NK-92 (cell line): ENCODE data around the gene SSBP4.

Source experiments
- DNase-seq: peaks from one replicate; lab custom pipeline; 2025; ENCODE audit not compliant: unreplicated experiment; lab: John Stamatoyannopoulos, UW

Gene SSBP4

GRCh38 chr19:18419699-18420460, 682 bp downstream of the SSBP4 start:
- DNase-seq: no peak

- no peak for DNase-seq
These were observed 1.7 kb downstream of the SSBP4 start for GRCh38 chr19:18420930-18421329.

DNA sequence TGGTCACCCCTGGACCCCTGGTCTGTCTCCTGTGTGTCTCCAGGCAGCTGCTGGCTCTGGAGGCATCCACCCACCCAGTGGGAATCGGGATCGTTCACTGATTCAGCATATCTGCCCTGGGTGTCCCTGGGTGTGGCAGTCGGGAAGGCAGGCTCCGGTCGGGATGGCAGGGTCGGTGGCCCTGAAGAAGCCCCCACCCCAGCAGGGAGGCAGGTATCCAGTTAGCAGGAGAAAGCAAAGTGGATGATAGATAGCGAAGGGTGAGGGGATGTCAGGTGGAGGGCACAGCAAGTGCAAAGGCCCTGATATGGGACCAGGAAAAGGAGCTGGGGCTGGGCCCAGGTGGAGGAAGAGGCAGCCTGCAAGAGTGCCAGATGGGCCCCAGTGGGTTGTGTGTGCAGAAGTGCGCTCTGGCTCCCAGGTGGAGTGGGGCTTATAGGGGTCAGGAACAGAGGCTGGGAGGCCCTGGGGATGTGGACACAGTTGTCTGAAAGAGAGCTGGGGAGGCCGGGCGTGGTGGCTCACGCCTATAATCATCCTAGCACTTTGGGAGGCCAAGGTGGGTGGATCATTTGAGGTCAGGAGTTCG, 2.3 kb downstream of the SSBP4 start:
- no peak for DNase-seq

DNA sequence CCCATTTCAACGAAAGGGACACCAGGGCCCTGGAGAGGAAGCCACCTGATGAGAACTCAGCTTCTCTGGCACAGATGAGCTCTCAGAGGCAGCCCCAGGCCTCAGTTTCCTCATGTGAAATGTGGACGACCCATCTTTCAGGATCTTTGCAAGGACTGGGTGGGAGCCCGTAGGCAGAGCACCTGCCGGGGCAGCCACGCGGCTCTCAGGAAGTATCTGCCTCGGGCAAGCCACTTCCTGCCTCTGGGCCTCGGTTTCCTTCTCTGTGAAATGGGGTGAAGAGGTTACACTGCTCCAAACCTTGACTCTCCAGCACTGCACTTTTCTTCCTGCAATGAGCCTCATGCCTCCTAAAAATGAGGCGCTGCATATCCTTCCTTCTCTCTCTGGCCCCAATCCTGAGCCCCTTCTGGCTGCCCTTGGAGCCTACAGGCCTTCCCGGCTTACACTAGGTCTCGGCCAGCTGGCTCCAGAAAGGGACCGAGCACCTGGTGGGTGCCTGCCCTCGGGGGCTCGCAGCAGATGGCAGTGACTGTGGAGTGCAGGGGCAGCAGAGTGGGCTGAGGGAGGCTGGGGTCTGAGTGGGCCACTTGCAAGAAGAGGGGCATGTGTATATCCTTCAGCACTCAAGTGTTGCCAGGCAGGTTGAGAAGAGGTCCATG, 3.5 kb downstream of the SSBP4 start:
- no peak for DNase-seq

GRCh38 chr19:18423258-18424020, 4.2 kb downstream of the SSBP4 start:
- no peak for DNase-seq

GRCh38 chr19:18424122-18424889, 5.1 kb downstream of the SSBP4 start:
- DNase-seq: no peak

DNA sequence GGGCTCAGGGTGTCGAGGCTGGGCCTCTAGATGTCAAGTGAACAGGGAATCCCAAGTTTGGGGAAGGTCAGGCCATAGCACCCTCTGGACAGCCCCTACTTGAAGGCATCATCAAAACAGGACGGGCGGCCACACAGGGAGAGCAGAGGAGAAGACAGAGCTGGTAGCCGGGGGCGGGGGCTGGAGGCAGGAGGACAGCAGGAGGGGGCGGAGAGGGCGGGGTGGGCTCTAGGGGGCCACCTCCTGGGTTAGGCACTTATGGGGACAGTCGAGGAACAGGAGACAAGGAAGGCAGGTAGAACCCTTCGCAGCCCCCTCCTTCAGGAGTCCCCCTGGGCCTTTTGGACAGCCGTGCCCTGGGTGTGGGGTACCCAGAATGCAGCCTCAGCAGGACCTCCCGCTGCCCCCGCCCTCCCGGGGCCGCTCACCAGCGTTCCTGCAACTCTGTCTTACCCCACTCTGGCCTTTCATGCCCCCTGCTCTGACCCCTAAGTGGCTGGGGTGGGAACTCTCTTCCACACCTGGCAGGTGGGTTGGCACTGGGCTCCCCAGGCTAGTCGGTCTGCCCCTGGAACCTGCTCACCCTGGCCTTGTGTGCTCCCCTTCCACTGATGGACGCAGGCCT, 5.8 kb downstream of the SSBP4 start:
- DNase-seq: no peak

- DNase-seq: no peak
These were observed 6.6 kb downstream of the SSBP4 start for GRCh38 chr19:18425515-18426415.

DNA sequence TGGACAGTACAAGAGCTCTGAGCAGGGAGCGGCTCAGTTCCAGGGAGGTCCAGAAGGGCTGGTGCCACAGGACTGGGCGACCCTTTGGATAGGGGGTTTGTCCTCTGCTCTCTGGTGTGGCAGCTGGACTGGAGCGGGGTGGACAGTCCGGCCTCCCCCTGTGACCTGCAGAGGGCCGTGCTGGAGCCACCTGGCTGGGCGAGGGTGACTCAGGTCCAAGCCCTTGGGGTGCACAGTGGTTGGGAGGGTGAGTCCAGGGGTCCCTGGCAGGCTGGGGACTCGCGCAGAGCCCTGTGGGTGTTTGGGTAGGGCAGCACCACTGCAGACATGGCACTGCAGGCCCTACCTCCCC, 7.2 kb downstream of the SSBP4 start:
- no peak for DNase-seq

DNA sequence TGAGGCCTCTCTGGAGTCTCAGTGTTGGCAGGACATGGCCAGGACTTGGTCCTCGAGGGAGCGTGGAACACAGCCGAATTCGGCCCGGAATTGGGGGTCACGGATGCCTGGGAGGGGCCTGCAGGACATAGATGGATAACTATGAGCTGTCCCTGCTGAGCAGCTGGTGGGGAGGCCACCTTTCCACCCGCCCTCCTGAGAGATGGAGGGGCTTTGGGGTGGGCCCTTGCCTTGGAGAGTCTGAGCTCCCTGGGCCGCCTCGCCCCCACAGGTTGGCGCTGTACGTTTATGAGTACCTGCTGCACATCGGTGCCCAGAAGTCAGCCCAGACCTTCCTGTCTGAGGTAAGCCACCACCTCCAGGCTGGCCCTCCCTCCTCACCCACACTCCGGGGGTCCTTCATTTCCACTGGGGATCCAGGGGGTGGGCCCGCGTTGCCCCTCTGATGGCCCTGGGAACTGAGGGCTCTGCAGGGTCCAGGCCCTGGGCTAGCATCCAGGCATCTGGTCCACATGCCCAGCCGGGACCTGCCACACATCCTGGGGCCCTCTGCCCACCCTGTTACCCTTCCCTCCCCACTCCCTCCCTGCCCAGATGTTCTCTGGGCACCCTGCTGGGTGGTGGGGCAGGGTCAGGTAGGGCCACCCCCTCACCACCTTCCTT, 8.0 kb downstream of the SSBP4 start:
- no peak for DNase-seq

DNA sequence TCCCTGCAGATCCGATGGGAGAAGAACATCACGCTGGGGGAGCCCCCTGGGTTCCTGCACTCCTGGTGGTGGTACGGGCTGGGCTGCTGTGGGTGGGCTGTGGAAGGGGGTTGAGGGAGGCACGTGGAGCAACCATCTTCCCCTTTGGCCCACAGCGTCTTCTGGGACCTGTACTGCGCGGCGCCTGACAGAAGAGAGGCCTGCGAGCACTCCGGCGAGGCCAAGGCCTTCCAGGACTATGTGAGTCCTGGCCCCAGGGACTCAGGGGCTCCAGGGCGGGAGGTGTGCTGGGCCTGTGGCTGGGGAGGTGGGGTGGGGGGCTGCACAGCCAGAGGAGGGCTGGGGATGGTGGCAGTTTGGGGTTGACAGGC, 8.5 kb downstream of the SSBP4 start:
- no peak for DNase-seq

DNA sequence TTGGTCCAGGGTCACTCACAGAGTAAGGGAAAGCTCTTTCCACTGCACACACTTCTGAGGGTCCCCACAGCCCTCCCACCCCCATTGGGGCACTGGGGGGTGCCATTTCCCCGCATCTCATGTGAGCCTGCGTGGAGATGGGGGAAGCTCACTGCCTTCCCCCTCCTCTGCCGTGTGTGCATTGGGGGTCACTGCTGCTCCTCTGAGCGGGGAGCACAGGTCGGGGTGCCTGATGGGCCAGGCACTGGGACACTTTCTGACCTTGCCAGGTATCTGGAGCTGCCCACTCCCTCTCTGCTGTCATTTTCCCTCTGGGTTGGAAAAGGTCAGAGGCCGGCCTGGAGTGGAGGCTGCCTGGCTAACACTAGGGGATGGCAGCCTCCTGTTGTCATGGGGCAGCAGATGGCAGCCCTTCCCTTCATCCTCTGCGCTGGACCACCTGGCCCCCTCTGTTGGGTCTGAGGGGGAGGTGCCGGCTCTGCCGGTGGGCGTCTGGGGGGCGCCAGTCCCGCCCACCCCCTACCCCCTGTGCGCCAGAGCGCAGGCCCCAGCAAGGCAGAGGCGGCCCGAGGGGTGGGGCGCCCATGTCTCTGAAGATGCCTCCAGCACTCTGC, 9.1 kb downstream of the SSBP4 start:
- DNase-seq: no peak

DNA sequence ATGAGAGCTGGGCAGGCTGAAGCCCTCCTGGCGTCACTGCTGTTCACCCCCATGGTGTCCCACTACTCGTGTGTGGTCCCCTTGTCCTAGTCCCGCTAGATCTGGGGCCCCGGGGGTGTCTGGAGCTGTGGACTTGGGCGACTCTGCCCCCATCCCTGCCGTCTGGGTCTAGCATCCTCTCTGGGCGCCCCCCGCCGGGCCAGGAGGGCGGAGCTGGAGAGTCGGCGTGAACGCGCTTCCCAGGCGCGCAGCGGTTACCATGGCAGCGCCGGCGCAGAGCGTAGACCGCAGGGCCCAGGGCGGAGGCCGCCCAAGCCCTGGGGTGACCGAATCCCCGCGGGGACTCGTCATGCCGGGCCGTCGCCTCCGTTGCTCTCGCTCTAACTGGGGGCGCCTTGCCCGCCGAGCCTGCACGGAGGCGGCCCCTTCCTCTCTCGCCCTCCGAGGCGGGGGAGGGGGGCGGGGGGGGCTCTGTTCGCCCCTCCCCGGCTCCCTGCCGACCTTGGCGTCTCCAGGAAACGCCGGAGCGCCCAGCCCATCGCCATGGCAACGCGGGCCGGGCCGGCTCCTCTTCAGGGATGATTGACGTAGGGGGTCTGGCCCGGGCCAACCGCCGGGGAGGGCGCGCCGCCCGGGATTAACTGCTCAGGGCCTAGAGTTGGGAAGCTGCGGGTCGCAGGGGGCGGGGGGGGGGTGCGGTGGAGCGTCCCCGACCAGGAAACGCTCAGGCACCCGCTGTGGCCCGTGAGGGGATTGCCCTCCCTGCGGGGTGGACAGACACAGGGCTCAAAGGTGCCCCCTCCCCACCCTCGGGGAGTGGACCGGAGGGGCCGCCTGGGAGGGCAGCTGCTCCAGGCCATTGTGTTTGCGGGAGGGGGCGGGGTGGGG, 9.8 kb downstream of the SSBP4 start:
- no peak for DNase-seq

GRCh38 chr19:18429717-18430416, 10.7 kb downstream of the SSBP4 start:
- DNase-seq: no peak

DNA sequence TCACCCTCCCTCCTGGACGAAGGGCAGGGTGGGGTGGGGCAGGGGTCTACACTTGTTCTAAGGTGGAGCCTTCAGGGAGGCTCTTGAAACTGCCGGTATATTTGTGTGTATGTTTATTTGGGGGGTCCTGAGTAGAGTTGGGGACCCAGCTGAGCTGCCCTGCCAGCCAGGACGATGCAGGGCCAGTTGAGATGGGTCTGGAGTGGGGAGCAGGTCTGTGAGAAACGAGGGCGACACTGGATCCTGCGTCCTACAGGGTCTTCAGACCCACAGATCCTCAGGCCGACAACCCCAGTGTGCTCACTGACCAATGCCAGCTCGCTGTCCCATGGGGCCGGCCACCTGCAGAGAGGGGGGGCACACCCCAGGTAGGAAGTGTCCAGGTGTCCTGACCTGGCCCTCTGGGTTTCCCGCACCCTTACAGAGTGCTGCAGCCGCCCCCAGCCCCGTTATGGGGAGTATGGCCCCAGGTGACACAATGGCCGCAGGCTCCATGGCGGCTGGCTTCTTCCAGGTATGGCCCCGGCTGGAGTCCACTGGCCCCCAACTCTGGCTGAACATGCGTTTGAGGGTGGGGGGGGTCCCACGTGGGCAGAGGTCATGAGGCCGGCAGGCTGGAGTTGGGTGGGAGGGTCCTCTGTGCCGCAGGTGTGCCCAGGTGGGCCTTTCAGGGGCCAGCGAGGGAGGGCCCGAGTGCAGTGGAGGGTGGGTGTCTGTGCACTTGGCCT, 11.4 kb downstream of the SSBP4 start:
- DNase-seq: no peak
